HG02973 (cell line): ENCODE data around the gene HSDL1.

Source experiments
- ATAC-seq: cut with Tn5 transposase; IDR thresholded peaks from one replicate; pipeline ENCODE4 v1.9.1; 2021; ENCODE audit warnings: moderate library complexity; ENCODE audit not compliant: unreplicated experiment

Gene HSDL1

DNA sequence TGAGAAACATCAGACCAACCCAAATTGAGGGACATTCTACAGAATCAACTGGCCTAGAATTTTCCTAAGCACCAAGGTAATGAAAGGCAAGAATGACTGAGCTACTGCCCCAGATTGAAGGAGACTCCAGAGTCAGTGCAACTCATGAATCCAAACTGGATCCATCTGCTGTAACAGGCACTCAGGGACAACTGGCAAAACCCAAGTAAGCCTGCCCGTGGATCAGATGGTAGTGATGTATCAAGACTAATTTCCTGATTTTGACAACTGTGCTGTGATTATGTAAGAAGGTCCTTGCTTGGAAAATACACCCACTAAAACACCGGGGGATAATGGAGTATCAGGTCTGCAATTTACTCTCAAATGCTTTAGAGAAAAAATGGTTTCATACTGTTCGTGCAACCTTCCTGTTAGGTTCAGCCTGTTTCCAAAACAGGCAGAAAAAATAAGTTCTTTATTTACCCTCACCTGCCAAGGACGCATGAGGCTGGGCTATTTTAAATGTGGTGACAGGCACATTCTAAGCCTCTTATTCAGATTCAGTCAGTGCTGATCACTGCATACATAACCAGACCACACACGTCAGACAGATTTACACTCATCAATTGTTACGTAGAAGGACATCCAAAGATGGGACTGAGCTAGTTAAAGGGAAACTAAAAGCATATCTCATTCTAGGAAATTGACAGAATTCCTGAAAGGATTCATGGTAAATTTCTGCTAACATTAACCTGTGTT is 35.2 kb downstream of the HSDL1 start:
- ATAC-seq: no peak

DNA sequence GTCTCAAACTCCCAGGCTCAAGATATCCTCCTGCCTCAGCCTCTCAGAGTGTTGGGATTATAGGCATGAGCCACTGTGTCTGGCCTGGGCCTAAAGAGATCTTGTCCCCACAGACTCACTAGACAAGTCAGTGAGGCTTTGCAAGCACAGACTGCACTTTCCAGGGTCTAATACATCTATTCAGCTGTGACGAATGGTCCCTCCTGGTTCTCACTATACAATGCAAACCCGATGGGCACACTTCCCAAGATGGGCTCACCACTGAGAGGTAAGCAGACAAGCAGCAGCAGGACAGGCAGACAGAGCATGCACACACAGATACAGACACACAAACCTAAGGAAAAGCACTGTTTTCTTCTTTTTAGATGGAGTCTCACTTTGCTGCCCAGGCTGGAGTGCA is 37.1 kb downstream of the HSDL1 start:
- ATAC-seq: no peak

DNA sequence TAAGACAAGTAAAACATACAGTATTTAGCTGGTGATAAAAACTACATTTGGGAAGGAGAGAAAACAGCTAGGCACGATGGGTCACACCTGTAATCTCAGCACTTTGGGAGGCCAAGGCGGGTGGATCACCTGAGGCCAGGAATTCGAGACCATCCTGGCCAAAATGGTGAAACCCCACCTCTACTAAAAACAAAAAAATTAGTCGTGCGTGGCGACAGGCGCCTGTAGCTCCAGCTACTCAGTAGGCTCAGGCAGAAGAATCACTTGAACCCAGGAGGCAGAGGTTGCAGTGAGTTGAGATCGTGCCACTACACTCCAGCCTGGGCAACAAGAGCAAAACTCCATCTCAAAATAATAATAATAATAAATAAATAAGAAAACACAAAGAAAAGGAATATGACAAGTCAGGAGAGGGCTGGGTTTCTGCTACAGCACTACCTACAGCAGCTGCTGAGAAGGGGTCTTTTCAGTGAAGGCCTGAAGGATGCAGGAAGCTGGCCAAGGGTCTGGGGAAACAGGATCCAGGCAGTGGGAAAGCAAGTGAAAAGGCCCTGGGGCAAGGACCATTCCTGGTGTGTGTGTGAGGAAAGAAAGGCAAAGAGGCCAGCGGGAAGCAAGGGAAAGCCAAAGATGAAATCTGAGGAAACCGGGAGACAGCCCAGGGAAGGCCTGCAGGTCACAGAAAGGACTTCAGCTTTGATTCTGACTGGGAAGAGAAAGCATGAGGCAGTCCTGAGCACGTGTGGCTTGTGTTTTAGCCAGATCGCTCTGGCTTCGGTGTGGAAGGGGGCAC is 38.8 kb downstream of the HSDL1 start:
- ATAC-seq: no peak

DNA sequence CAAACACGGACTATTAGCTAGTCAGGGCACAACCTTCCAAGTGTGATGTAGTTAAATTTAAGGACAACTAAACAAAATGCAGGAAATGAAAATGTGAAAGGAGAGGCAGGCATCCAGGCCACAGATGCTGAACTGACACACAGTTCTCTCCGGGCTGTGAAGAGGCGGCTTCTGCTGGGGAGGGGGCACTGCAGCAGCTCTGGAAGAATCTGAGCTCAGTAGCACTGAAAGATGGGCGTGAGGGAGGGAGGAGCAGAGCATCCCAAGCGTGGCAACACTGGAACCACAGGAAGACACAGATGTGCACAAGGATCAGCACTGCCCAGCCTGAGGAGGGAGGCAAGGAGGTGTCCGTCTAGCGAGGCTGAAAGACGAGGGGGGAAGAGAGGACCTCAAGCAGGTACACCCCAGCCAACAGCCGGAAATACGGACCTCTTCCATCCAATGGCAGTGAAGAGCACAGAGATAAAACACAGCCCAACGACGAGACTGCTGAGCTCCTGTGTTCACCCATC is 39.6 kb downstream of the HSDL1 start:
- ATAC-seq: no peak

DNA sequence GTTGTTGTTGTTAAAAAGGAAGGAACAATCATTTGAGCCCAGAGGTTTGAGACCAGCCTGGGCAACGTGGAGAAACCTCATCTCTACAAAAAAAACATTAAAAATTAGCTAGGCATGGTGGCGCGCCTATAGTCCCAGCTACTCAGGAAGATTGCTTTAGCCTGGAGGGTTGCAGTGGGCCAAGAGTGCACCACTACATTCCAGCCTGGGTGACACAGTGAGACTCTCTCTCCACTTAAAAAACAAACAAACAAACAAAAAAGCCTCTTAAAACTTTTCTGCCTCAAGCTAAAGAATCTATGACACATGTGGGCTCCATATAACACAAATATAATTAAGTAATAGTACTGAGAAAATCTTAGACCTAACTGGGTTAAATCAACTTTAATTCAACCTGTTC is 40.7 kb downstream of the HSDL1 start:
- no peak for ATAC-seq

DNA sequence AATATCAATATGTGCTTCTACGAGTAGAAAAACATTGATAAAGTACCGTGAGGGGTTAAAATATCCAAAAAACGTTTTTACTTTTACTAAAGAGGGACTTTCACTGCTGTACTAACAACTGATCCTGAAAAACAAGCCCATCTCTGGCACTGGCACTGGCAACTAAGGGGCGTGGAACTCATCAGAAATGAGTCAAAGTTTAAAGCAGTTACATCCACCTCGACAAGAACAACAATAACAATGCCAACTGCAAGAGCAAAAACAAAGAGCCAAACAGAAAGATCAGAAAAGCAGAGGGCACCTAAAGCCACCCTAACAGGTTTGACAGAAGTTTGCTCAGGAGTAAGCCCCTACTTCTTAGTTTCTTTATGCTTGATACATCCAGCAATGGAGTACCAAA is 41.3 kb downstream of the HSDL1 start:
- no peak for ATAC-seq

DNA sequence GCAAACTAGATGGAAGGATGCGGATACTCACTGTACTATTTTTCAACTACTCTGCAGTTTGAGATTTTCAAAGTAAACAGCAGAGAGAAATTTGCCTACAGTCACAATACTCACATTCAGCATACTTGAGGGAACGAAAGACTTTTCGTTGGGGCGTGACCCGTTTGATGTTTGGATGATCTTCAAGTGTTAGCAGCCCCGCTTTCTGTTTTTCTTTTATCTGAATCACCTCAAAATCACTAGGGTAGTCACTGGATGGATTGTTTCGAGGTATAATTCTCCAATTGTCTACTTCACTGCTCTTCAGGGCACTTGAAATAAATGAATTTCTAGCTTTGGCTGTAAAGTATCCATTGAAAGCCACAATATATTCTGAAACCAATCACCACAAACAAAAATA is 46.0 kb downstream of the HSDL1 start:
- ATAC-seq: no peak

DNA sequence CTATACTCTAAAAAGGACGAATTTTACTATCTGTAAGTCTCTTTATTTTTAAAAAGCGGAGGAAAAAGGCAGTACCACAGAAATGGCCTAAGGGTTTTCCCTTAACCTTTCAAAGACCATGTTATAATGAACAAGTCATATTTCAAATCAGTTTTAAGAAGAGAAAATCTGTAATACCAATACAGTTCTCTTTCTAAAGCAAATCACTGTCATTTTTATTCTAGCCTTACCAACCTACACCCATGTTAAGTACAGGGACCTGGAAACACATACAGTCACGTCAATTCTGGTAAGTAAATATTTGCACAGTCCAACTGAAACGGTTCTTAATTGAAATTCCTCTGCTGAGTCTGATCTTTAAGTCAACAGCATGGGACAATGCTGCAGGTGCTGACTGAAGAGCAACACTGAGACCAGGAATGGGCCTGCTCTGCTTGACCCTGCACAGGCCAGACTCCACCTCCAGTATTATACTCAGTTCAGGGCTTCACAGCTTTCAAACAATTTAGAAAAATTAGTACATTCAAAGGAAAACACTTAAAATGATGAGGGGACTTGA is 48.5 kb downstream of the HSDL1 start:
- no peak for ATAC-seq

DNA sequence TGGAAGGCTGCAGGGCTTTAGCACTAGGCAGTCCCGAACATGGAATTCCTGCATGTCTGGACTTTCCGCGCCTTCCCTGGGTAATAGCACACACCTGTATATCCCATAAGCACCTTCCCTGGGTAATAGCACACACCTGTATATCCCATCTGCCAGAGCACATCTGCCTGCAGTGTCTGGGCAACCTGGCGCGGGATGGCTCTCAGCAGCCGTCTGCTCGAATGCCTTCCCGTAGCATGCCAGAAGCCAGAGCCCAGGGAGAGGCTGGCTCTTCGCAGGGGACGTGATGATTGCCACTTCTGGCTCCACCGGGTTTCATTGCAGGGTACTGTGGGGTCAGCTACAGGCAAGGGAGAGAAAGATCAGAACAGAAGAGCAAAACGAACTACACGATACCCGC is 49.5 kb downstream of the HSDL1 start:
- ATAC-seq: no peak

DNA sequence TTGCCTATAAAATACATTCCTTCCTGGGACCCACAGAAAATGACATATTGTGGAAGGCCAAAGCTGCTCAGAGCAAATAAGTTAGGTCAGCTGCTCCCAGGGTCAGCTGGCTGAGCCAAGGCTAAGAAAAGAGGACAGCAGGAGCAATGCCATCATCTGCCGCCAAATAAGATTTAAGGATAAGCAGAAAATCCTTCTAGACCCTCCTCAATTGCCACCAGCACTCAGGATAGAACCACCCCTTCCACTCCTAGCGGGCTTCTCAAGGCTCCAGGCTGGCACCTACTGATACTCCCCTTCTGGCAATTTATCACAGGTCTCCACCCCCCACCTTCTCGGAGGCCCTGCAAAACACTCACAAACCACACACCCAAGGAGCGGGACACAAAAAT is 51.1 kb downstream of the HSDL1 start:
- ATAC-seq: no peak

DNA sequence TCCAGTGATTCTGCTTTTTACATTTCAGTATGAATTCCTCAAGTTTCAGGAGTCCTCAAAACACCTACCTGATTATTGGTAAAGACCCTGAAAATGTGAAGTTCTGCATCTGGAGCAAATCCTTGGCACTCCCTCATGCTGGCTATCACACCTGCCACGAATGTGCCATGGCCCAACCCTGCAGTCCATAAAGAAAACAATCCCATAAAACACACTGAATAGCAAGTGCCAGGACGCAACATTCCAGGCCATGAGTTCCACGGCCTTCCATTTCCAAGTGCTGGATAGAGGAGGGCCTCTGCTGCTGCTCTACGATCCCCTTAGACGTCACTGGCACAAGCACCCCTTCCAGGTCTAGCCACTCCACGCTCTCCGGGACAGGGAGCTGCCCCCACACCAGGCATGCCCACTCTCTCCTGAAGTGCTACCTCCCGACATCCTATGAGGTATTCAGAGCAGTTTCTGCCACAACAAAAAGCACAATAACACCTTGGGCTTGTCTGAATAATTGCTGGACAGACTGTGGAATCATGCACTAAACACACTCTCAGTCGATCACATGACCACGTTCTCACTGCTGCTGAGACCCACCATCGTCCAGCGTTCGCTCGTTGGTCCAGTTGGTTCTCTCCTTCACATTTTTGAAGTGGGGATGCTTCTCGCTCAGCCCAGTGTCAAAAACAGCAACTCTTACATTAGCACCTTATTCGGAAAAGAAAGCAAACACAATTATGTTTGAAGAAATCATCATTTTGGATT is 51.7 kb downstream of the HSDL1 start:
- no peak for ATAC-seq

DNA sequence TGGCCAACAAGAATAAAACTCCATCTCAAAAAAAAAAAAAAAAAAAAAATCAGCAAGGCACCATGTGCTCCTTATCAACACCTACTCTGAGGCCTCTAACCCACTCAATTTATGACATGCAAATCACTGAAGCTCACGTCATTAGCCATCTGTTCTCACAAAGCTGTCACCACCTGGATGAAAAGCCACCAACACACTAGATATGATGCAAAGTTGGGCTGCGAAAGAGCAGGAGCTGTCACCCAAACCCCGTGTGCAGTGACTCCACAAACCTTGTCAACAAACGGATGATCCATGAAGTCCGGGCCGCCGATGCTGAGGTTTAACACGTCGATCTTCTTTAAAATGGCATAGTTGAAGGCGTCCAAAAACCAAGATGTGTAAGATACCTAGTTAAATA is 53.5 kb downstream of the HSDL1 start:
- ATAC-seq: no peak

DNA sequence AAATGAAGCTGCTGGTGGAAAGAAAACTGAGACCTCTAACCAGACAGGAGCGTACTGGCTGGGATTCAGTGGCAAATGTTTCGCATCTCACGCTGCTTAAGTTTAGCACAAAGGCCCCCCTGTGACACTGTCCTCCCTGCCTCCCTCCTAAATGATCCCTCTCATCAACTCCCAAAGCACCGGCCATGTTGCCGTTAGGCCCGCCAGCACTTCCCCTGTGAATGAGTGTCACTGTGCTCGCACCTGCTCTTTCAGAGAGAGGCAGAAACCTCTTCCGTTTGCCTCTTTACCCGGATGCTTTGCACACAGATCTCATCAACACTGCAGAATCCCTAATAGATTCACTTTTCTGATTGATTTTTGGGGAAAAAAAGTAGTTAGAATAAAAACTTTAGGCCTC is 54.8 kb downstream of the HSDL1 start:
- no peak for ATAC-seq

DNA sequence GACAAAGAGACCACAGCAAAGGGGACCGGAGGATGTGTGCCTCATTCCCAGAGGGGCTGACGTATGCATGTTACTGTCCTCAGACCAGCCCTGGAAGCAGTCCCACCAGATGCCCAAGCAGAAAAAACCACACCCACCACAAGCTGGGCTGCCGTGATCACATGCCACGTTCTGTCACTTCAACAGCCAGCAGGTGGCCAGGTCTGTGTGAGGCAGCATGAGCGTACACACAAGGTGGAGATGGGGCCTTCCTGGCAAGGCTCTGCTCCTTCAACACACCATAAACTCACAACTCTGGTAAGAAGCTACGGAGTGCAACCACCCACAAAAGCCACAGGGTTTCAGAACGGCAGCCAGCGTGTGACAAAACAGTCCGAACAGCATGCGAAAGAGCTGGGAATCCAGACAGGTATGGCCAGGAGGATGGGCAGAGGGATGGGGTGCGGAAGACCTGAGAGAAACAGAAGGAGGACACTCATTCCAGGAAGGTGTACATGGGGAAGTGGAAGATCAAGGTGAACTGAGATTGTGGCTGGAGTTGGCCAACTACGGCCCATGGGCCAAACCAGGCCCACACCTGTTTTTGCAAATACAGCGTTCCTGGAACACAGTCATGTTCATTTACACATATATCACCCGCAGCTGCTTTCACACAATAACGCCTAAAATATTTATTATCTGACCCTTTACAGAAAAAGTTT is 56.1 kb downstream of the HSDL1 start:
- ATAC-seq: peak; percentile 80

DNA sequence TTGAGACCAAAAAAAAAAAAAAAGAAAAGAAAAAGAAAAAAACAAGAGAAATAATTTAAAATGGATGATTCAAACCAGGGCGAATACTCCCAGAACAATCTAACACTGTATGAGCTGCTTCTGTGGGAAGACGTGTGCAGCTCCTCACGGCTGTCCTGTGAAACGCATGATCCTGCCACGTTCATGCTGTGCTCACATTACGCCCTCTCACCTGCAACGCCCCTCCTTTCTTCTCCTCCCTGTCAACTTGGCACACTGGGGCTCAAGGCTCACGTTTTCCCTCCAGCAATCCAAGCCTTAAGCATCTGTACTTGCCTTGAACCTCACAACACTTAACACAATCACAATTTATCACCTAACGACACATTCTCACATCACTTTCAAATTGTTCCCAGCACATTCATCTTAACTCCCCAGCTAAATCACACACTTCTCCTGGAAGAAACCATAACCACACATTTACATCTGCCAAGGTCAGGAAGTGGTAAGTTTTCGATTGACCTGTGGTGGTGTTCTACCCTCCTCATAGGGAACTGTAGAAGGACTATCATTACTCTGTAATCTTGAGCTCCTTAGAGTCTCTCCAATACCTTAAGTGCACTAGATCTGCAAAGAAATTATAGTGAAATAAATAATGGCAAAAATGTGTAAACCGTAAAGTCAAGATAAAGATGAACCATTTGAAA is 57.4 kb downstream of the HSDL1 start:
- ATAC-seq: no peak

DNA sequence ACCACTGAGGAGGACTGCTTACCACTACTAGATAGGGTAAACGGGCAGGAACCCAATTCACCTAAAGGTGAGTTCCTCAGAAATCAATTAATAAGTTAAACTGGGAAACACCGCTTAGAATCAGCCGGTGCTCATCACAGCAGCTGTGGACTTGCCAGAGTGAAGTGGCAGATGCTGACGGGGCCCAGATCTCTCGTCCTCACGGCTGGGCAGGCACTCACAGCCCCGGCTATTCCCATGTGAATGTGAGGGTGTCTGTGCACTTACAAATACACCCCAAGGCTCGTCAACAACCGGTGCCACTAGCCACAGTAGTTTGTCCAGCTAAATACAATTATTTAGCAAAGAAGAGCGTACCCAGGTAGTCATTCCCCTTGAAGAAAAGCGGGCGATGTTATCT is 58.0 kb downstream of the HSDL1 start:
- no peak for ATAC-seq

DNA sequence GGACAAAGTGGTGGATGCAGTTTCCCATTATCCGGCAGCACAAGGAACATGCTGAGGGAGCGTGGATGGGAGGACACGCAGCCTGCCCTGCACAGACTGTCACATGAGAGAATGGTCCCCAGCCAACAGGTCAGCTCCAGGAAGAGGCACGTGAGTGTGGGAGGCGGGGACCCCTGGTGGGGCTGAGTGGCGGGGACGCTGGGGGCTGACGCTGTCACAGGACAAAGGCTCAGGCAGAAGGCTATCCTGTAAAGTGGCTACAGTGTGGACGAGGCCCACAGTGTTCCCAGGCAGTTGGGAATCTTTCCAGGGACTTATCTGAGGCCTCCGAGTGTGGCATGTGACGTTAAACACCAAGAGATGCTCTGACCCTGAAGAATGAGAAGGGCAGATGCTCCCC is 58.6 kb downstream of the HSDL1 start:
- no peak for ATAC-seq

DNA sequence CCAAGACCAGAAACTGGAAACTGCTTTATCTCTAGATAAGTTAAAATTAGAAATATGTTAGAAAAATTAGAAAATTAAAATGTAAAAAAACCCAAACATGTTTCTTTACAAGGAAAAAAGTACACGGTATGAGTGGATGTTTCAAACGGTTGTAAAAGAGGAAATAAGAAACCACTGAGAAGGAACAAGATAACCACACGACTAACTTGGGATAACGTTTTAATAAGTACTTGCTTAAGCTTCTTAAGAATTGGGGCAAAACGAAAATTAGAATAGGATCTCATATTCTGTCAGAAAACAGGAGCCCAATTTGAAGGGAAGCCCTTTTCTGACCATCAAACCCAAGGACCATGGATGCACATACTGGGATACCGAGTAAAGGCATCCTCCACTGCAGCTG is 59.2 kb downstream of the HSDL1 start:
- ATAC-seq: no peak

DNA sequence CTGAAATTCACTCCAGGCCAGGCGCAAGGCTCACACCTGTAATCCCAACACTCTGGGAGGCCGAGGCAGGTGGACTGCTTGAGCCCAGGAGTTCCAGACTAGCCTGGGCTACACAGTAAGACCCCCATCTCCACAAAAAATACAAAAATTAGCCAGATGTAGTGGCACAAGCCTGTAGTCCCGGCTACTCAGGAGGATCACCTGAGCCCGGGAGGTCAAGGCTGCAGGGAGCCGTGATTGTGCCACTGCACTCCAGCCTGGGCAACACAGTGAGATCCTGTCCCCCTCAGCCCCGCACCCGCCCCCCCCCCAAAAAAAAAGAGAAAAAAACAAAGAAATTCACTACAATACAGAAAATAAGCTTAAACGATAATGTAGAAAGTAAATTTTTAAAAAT is 59.7 kb downstream of the HSDL1 start:
- ATAC-seq: no peak

DNA sequence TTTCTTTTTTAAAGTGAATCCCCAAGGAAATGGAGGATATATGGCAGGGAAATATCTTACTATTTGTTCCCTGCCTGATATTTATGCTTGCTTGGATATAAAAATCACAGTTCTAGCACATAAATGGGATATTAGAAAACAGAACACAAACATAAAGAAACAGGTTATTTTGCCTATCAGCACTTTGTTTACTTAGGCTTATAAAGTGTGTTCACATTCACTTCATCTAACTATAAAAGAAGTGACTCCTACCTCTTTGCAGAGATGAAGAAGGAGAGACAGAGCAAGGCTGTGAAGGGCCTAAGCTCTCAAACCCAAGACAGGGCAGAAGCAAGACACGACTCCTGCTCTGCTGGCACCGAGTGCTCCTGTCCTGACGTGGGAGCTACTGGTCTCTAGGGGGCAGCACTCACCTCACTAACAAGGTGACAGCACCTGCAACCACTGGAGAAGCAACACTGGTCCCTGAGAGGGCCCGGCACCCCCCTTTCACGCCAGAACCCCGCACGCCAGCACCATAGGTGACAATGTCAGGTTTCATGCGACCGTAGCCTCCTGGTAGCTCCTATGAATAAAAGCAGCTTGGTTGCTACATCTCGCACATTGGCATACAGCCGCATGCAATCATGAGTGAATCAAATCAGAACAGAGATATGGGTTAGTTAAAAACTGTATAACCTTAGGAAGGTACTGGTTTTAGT is 60.3 kb downstream of the HSDL1 start:
- ATAC-seq: peak; percentile 44
